M059J (cell line): ENCODE results near the gene AK4. TPM values are rescaled to one million over a fixed set of nuclear protein-coding genes. Genes with fewer than 3 reads are reported as not detected.

Experiments
- DNase-seq: peaks from one replicate; pipeline ENCODE4 v3.0.0-alpha.2; 2012; ENCODE audit warnings: low read depth
- total RNA-seq: library from RNA; depleted of rRNA; stranded (reverse); fragments of >200 nt; shearing (Covaris generic); gene quantifications from 2 replicates; pipeline ENCODE4 v1.2.3, GENCODE V29; 2014; rRNA removed

AK4 gene
- total RNA-seq, 1 experiment from 2014 or later = 49.0 TPM

- no peak for DNase-seq
These were observed 129.8 kb downstream of the AK4 start for GRCh38 chr1:65277605-65278347.

GRCh38 chr1:65278376-65279069, 130.5 kb downstream of the AK4 start:
- DNase-seq = no peak

GRCh38 chr1:65279070-65279779, 131.2 kb downstream of the AK4 start:
- no peak for DNase-seq

Other genes starting within 250 kb of the AK4 start
- gene JAK1, start 181.7 kb upstream of the AK4 start, total RNA-seq = 56.2 and 90.9 TPM in 2 replicates
- 5.3 and 7.9 TPM in 2 replicates for gene DNAJC6, start 161.3 kb downstream of the AK4 start, total RNA-seq